Measurements from ENCODE around the gene WWOX.
A peak's percentile ranks its signal among the peaks of the same experiment; 100 is the strongest.

Gene WWOX

GRCh38 chr16:78430281-78430680 is 330.8 kb downstream of the WWOX start:
- DNase-seq (ENCODE audit: extremely low read depth in 1 of 2, low read depth in 1 of 2) = no peak

DNA sequence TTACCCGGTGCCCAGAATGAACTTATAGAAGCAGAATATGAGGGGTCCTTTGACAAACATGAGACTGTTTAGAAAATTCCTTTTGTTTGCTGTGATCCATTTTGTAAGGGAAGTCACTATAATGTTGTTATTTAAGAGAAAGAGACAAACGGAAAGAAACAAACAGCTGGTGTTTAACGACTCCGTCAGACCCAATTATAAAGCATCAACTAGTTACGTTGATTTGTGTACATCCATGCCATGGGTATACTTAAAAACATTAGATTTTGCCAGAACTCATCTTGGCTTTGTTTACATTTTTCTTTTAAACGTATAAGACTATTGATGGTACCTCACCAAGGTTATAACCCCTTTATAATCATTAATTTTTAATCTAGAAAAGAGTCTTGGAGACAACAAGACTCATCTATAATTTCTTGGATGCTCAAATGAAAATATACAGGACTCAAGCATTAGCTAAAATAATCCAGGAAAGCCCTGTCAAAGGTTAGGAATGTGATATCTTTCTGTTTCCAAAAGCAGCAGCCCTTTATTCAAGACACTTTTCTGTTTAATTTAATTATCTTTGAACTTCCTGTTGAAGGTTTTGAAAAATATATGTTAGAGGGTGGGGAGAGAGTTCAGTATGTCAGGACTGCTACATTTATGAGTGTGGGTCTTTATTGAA is 331.7 kb downstream of the WWOX start:
- no peak for DNase-seq (ENCODE audit: extremely low read depth in 1 of 2, low read depth in 1 of 2)

- DNase-seq (ENCODE audit: extremely low read depth in 1 of 2, low read depth in 1 of 2) = no peak
Measured at GRCh38 chr16:78431701-78432100, 332.2 kb downstream of the WWOX start.

DNA sequence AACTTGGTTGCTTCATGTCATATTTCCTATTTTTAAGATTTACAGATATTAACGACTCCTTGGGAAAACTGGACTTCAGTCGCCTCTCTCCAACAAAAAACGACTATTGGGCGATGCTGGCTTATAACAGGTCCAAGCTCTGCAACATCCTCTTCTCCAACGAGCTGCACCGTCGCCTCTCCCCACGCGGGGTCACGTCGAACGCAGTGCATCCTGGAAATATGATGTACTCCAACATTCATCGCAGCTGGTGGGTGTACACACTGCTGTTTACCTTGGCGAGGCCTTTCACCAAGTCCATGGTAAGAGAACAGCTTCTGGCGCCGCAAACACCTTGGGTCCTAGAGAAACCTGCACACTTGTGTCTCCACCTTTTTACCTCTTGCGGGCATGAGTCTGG is 333.0 kb downstream of the WWOX start:
- DNase-seq (ENCODE audit: extremely low read depth in 1 of 2, low read depth in 1 of 2) = no peak

GRCh38 chr16:78433116-78433515 is 333.7 kb downstream of the WWOX start:
- no peak for DNase-seq (ENCODE audit: extremely low read depth in 1 of 2, low read depth in 1 of 2)

DNA sequence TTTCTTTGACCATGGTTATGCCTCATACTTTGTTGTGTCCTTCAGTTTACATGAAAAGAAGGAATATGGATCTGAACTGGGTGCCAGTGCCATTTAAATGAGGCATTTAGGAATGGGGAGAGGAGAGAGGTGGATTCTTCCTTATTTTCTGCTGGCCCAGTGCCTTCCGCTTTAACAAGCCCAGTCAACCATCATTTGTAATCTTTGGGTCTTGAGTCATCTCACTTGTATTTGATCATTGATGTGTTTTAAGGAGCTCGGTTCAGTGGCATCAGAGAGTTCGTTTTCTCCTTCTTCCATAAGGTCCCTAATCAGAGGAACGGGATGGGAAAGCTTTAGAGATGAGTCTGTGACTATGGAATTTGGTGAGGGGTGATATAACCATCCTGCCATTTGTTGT is 334.9 kb downstream of the WWOX start:
- no peak for DNase-seq (ENCODE audit: extremely low read depth in 1 of 2, low read depth in 1 of 2)

DNA sequence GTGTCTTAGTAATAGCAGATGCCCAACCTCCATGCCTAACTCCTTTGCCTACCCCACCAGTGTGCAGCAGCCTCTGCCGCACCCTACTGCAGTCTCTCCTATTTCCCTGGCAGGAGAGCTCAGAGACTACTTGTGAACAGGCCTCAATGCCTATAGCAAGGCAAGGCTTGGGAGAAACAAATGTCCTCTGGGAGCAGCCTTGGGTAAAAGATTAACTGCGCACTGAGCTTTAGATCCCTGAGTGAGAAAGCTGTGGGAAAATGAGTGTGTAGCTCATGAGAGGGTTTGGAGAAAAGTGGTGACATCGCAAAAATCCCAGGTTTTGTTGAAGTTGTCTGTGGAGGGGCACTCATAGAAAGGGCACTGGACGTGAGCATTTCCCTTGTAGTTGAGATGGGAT is 335.8 kb downstream of the WWOX start:
- DNase-seq (ENCODE audit: extremely low read depth in 1 of 2, low read depth in 1 of 2) = no peak

DNA sequence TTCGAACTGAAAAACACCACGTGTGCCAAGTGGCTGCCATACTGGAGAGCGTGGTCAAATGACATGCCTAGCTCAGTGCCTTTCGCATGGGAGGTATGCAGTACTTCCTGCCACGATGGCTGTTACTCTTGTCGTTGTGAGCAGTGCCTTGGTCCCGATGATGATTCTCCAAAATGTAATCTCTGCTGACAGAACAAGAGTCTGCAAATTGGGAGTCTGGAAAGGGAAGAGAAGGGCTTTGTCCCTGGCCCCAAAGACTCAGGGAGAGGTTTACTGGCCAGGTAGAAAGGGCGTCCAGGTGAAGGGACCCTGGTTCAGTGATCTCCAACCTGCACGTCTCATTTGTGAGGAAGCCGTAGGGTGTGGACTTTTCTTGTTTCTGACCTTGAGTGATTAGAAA is 336.6 kb downstream of the WWOX start:
- DNase-seq (ENCODE audit: extremely low read depth in 1 of 2, low read depth in 1 of 2) = no peak

GRCh38 chr16:78436846-78437245 is 337.4 kb downstream of the WWOX start:
- no peak for DNase-seq (ENCODE audit: extremely low read depth in 1 of 2, low read depth in 1 of 2)

GRCh38 chr16:78437352-78437968 is 338.0 kb downstream of the WWOX start:
- peak in 1 of 2 donors; percentile 1 for DNase-seq (ENCODE audit: extremely low read depth in 1 of 2, low read depth in 1 of 2)

DNA sequence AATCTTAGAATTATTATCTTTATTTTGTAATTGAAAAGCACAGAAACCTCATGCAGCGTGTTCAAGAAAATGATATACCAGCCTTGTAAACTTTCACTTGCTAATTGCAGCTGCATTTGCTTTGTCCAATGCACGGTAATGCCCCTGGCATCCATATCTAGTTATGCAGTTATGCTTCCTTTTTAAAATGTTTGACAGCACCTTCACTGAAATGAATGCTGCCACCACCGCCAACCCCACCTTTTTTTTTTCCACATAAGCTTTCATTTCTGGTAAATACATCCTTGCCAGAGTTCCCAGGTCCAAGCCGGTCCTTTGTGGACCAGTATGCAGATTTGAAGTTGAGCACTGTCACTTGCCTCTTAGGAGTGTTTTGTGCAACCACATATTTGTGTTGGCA is 338.8 kb downstream of the WWOX start:
- DNase-seq (ENCODE audit: extremely low read depth in 1 of 2, low read depth in 1 of 2) = no peak

GRCh38 chr16:78438632-78439031 is 339.2 kb downstream of the WWOX start:
- no peak for DNase-seq (ENCODE audit: extremely low read depth in 1 of 2, low read depth in 1 of 2)

- no peak for DNase-seq (ENCODE audit: extremely low read depth in 1 of 2, low read depth in 1 of 2)
Measured at GRCh38 chr16:78439646-78440045, 340.2 kb downstream of the WWOX start.

GRCh38 chr16:78441298-78441697 is 341.8 kb downstream of the WWOX start:
- no peak for DNase-seq (ENCODE audit: extremely low read depth in 1 of 2, low read depth in 1 of 2)

DNA sequence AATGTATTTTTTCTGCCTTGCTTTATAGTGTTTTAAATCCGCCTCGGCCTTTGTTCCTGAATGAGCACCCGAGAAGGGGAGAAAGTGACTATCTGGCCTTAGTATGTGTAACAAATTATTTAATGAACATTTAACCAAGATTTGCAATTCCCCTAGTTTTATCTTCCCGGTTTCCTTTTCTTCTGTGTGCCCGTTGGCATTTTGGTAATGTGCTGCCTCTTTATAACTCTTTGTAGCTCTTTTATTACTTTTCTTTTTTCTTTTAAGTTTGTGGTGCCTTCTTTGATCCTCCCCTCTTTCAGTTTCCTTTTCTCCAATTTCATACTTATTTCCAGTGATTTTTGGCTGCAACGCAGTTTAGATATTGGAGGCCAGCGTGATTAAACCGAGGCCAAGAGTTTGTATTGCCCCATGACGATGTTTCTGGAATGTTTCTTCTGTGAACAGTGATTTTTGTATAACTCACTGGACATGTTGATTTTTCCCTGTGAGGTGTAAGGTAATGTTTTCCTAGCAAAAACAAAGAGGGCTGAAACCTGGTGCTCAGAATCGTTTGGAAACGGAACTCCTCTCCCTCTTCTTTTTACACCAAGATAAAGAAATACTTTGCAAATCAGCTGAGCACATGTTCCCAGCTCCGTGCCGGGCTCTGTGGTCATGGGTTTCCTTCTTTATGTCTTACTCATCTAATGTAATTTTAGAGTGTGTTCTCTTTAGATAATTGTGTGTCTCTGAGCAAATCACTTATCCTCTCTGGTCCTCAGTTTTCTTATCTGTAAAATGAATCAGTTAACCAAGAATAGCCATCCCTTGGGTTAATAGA is 344.3 kb downstream of the WWOX start:
- DNase-seq (ENCODE audit: extremely low read depth in 1 of 2, low read depth in 1 of 2) = no peak

DNA sequence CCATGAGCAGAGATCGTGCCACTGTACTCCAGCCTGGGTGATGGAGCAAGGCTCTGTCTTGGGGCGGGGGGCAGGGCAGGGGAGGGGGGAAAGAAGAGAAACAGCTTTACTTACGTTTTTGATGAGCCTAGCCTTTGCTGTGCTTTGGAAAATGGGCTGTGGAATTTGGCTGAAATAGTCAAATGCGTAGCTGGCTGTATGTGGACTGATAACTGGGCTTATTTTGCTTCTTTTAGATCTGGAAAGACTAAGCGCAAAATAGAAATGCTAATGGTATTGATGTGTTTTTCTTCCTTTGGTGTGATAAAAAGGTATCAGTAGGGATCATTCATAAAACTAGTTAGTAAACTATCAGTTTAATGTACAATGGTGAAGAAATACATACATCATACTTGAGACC is 346.4 kb downstream of the WWOX start:
- DNase-seq (ENCODE audit: extremely low read depth in 1 of 2, low read depth in 1 of 2) = no peak

GRCh38 chr16:78446486-78446885 is 347.0 kb downstream of the WWOX start:
- DNase-seq (ENCODE audit: extremely low read depth in 1 of 2, low read depth in 1 of 2) = no peak

DNA sequence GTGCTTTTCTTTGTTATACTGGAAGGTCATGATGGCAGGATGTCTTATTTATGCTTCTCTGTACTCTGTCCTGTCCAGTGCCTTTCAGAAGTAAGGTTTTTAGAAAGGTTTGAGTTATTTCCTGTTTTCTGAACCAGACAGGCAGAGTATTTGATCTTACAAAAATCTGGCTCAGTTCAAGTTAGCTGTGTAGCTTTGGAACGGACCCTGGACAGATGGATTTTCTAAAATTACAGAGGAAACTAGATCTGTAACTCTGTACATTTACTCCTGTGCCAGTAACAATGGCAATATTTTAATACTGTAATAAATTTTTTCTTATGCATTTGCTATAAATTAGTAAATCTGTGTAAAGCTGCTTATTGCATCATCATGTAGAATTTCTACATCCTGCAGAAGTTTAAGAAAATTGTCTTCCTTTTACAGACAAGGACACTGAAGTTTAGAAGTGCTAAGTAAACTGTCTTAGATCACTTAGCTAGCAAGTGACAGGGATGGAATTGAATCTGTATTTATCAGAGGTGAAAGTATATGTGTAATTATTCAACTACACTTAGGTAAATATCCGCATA is 347.6 kb downstream of the WWOX start:
- DNase-seq (ENCODE audit: extremely low read depth in 1 of 2, low read depth in 1 of 2) = no peak

- no peak for DNase-seq (ENCODE audit: extremely low read depth in 1 of 2, low read depth in 1 of 2)
Measured at GRCh38 chr16:78448658-78449271, 349.3 kb downstream of the WWOX start.

- no peak for DNase-seq (ENCODE audit: extremely low read depth in 1 of 2, low read depth in 1 of 2)
Measured at GRCh38 chr16:78450255-78450654, 350.8 kb downstream of the WWOX start.

GRCh38 chr16:78452025-78452555 is 352.6 kb downstream of the WWOX start:
- DNase-seq (ENCODE audit: extremely low read depth in 1 of 2, low read depth in 1 of 2) = no peak

All from stimulated activated CD8-positive, alpha-beta memory T cell treated with anti-CD3 and anti-CD28 coated beads, Interleukin-7, amount 100 ng/mL, for 48 hours (primary cell).